ENCODE results near the gene PDE9A.

The PDE9A gene

DNA sequence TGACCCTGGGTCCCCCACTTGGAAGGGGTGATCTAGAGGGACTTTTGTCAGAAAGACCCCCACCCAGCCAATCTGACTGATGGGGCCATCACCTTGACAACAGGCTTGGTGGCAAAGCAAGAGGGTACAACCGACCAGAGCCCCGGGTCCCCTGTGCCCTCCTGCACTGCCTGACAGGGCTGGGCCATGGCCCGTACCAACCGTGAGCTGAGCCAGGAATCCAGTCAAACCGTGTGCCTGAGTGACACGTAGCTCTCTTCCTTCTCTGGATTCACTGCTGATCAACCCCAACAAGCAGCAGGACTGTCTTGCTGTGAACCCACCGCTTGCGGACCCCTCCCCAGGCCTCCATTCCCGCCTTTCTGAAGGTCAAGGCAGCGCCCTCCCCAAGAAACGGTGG is 27.0 kb downstream of the PDE9A start:
- H3K9me3 Mint-ChIP-seq: no peaks in the 10 kb centered on the region

DNA sequence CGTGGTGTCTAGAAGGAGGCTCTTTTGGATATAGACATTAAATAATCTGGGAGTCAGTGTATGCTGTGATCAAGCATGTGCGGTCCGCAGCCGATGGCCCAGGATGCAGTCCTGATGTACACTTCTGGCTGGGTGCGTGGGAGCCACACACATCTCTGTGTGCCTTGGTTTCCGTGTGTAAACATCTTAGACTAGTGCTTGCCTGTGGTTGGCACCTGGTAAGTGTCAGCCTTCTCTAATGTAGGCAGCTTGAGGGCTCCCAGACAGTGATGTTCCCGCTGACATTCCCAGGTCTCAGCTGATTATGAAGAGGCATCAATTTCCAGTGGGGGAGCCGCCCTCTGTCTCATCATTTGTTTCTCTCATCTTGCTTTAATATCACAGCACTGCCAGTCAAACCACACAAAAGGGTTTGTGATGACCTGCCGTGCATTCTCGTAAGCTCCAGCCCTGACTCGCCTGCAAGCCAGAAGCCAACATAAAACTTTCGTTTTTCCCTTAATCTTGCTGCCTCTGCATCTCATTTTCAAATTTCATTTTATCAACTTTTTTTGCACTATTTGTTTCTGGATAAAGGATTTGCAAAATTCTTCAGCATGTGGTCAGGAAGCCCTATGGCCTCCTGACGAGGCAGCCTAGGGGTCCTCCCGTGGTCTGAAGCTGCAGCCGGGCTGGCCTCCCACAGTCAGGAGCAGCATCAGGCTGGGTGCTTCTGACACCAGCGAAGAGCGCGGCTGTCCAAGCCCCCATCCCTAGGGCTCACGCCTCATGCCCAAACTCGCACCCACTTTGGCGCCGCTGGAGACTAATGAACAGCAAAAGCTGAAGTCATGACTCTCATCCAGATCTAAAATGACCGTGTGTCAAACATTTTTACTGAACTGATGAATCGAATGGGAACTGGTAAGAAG is 28.1 kb downstream of the PDE9A start:
- H3K27ac Mint-ChIP-seq: peak overlapping the region; percentile 19 to 65 (median 40)
- TF ChIP-seq, protein P1, sequence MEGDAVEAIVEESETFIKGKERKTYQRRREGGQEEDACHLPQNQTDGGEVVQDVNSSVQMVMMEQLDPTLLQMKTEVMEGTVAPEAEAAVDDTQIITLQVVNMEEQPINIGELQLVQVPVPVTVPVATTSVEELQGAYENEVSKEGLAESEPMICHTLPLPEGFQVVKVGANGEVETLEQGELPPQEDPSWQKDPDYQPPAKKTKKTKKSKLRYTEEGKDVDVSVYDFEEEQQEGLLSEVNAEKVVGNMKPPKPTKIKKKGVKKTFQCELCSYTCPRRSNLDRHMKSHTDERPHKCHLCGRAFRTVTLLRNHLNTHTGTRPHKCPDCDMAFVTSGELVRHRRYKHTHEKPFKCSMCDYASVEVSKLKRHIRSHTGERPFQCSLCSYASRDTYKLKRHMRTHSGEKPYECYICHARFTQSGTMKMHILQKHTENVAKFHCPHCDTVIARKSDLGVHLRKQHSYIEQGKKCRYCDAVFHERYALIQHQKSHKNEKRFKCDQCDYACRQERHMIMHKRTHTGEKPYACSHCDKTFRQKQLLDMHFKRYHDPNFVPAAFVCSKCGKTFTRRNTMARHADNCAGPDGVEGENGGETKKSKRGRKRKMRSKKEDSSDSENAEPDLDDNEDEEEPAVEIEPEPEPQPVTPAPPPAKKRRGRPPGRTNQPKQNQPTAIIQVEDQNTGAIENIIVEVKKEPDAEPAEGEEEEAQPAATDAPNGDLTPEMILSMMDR (IDR thresholded peaks at IDR 0.05; ENCODE audit: unreplicated experiment in 3 of 3): no peak
- peaks cover 40% of the 10 kb centered on the region for H3K36me3 Mint-ChIP-seq (ENCODE audit: low read depth)
- H3K4me3 Mint-ChIP-seq: peak overlapping the region in 1 of 3 experiments; percentile 28
- peaks cover 43% of the 10 kb centered on the region for H3K4me1 Mint-ChIP-seq
- H3K27me3 Mint-ChIP-seq (ENCODE audit: low read depth): no peaks in the 10 kb centered on the region
- no peaks in the 10 kb centered on the region for H3K9me3 Mint-ChIP-seq

More for the DNA sequence above, 27.0 kb downstream of the PDE9A start:
- TF ChIP-seq, protein P1 (IDR thresholded peaks at IDR 0.05; ENCODE audit: unreplicated experiment in 3 of 3): no peak
- H3K27me3 Mint-ChIP-seq (ENCODE audit: low read depth): no peaks in the 10 kb centered on the region
- H3K36me3 Mint-ChIP-seq (ENCODE audit: low read depth): peaks cover 40% of the 10 kb centered on the region
- H3K27ac Mint-ChIP-seq: no peak overlapping the region
- H3K4me1 Mint-ChIP-seq: peaks cover 54% of the 10 kb centered on the region
- no peak overlapping the region for H3K4me3 Mint-ChIP-seq

DNA sequence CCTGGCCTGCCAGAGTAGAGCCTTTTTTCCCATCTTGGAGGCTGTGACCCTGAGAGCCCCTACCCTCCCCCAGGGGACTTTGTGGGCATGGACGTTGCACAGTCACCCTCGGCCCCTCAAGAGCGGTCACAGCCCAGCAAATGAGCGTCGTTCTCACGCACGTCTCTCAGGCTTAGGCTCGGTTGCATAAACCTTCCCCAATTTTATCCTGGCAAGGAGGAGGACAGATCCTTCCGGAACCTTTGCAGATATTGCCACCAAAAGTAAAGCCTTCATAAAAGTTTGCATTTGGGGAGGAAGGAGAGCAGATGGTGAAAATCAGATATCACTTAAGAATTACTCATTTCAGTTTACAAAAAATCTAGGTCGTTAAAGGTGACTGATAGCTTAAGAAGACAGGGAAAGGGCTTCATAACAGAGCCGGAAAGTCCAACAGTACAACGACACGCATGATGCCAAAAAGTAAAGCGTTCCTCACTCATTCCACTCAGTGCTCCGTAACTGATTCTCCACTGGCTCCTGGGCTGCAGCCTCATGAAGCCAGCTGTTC is 29.3 kb downstream of the PDE9A start:
- Mint-ChIP-seq H3K36me3 (ENCODE audit: low read depth) (peaks cover 51% of the 10 kb centered on the region), H3K4me1 (peaks cover 31% of the 10 kb centered on the region), H3K9me3 (no peaks in the 10 kb centered on the region), H3K27ac (peak overlapping the region in 2 of 3 experiments; percentile 52 to 54), H3K4me3 (no peak overlapping the region), H3K27me3 (ENCODE audit: low read depth) (no peaks in the 10 kb centered on the region)
- TF ChIP-seq, protein P1 (IDR thresholded peaks at IDR 0.05; ENCODE audit: unreplicated experiment in 3 of 3): no peak

DNA sequence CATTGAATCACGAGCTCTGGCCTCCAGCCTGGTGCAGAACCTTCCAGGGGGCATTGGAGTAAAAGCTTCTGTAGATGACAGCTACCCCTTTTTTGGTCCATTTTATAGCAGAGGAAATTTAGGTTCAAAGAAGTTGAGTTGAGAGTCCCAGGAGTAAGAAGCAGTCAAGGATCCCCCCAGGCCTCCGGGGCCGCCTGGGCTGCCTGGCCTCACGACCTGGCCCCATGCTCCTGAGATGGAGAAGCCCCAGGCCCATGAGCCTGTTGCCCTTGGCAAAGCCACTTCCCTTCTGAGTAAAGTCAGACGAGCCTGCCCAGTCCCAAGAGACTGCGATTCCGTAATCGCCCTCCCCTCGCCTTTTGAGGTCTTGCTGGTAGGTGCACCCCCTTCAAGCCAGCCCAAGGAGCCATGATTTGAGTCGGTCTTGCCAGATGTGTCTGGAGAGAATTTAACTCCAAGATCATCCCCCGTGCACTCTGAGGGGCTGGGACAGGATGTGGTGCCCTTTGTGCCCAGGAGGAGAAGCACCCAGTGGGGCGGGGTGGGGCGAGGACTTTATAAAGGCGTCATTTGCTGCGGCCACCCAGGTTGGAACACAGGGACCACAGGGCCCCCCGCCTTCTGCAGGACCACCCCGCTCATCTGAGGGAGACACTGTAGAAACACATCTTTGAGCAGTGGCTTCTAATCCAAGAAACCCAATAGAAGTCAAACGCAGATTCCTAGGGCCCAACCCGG is 30.1 kb downstream of the PDE9A start:
- TF ChIP-seq, protein P1 (IDR thresholded peaks at IDR 0.05; ENCODE audit: unreplicated experiment in 3 of 3): no peak
- Mint-ChIP-seq H3K4me3 (no peak overlapping the region), H3K27ac (no peak overlapping the region), H3K27me3 (ENCODE audit: low read depth) (no peaks in the 10 kb centered on the region), H3K9me3 (no peaks in the 10 kb centered on the region), H3K4me1 (peaks cover 23% of the 10 kb centered on the region), H3K36me3 (ENCODE audit: low read depth) (peaks cover 53% of the 10 kb centered on the region)

DNA sequence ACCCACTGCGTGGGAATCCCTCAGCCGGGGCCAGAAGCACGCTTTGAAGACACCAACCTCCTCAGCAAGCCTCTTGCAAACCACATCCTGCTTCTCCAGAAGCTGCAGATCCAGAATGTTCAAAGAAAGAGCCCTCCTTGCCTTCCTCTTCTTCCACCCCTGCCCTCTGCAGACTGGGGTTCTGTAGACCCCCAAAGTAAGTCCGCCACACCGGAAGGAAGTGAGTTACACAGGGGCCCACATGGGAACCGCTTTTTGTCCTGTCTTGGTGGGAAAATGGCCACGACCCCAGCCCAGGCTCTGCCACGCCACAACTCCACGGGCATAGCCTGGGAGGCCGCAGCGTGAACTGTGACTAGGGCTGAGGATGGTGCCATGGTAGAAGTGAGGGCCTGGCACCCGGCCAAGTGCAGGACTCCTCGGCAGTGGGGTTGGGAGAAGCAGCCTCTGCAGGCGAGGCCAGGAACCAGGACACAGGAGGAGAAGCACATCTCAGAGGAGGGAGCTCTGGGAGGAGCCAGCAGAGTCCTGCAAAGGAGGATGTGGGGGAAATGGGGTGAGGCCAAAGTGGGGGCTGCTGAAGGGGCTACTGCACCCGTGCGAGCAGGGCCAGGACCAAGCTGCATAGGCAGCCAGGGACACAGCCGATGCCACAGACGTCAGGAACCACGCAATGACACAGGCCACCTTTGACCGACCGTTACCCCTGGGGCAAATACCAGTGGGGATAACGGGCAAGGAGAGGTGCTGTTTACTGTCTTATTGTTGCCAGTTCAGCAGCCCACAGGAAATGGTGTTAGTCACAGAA is 30.9 kb downstream of the PDE9A start:
- Mint-ChIP-seq H3K4me3 (no peak overlapping the region), H3K9me3 (no peaks in the 10 kb centered on the region), H3K36me3 (ENCODE audit: low read depth) (peaks cover 51% of the 10 kb centered on the region), H3K27me3 (ENCODE audit: low read depth) (no peaks in the 10 kb centered on the region), H3K4me1 (peaks cover 21% of the 10 kb centered on the region), H3K27ac (no peak overlapping the region)
- TF ChIP-seq, protein P1 (IDR thresholded peaks at IDR 0.05; ENCODE audit: unreplicated experiment in 3 of 3): no peak

All from nephron (organoid).